Sigmoid colon (tissue), 7 donors: Measurements from ENCODE around the gene ANKRD33B. TPM values are rescaled to one million over a fixed set of nuclear protein-coding genes. Genes with fewer than 3 reads are reported as not detected.

Experiments used
- DNase-seq: peaks from one replicate; pipeline ENCODE4 v3.0.0-alpha.2; 2019
- H3K27ac ChIP-seq, 4 donors: fragments of 200-600 bp; sonication (generic); one replicate each; pipeline ENCODE4 v1.5.1; 2016 to 2019; ENCODE audit warnings: mild to moderate bottlenecking in 1 of 4
- H3K27me3 ChIP-seq, 3 donors: fragments of 200-600 bp; sonication (generic); one replicate each; pipeline ENCODE4 v1.5.1; 2019; ENCODE audit warnings: mild to moderate bottlenecking in 1 of 3
- H3K36me3 ChIP-seq, 4 donors: fragments of 200-600 bp; sonication (generic); one replicate each; pipeline ENCODE4 v1.5.1; 2016 to 2019
- H3K4me1 ChIP-seq, 4 donors: fragments of 200-600 bp; sonication (generic); one replicate each; pipeline ENCODE4 v1.5.1; 2017 to 2019
- H3K4me3 ChIP-seq, 4 donors: fragments of 200-600 bp; sonication (generic); one replicate each; pipeline ENCODE4 v1.5.1; 2017 to 2019; ENCODE audit warnings: mild to moderate bottlenecking in 2 of 4, moderate library complexity in 1 of 4
- H3K9me3 ChIP-seq, 4 donors: fragments of 200-600 bp in 3 of 4; sonication (generic) in 3 of 4; one replicate each; pipeline versions ENCODE4 v1.5.1 to v1.6.1; 2013 to 2019
- EP300 ChIP-seq, 4 donors: sonication (generic); formaldehyde crosslinking; IDR thresholded peaks; one replicate each; pipeline ENCODE4 v1.6.1; 2017; ENCODE audit warnings: antibody characterized with exemption in 4 of 4
- POLR2A ChIP-seq, 2 donors: fragments of 450-650 bp; IDR thresholded peaks; one replicate each; pipeline ENCODE4 v1.6.1; 2016; ENCODE audit warnings: antibody characterized with exemption in 2 of 2, mild to moderate bottlenecking in 2 of 2, moderate library complexity in 2 of 2
- POLR2AphosphoS5 ChIP-seq, 4 donors: sonication (generic); formaldehyde crosslinking; IDR thresholded peaks; one replicate each; pipeline ENCODE4 v1.6.1; 2017; ENCODE audit warnings: antibody characterized with exemption in 4 of 4
- WGBS, 2 donors: extraction: QIAGEN DNeasy Blood & Tissue Kit; methylation state at CpG; one replicate each; pipeline ENCODE4 v1.1.7; 2013; 5-methylcytosine and 5-hydroxymethylcytosine counted together
- intact Hi-C: fragments of 100-400 bp; cut with DNase I; formaldehyde crosslinking; loops from one replicate; pipeline ENCODE4 v1.15.1; 2023
- polyA plus RNA-seq, 3 donors: library from polyadenylated mRNA; stranded (reverse); fragments of 200-250 nt; gene quantifications; one replicate each; pipeline ENCODE4 v1.2.3, GENCODE V29; 2013
- total RNA-seq, 4 donors: library from RNA; depleted of rRNA; stranded (reverse); fragments of >200 nt; gene quantifications; one replicate each; pipeline ENCODE4 v1.1.0, GENCODE V29; 2016
- TF ChIP-seq, protein P1 (sequence below), 4 experiments: fragments of 450-650 bp in 3 of 4; fragments of 200-600 bp in 1 of 4; IDR thresholded peaks; one replicate each; pipeline ENCODE4 v1.5.1; 2016 to 2019; ENCODE audit warnings: antibody characterized with exemption in 4 of 4, mild to moderate bottlenecking in 3 of 4, moderate library complexity in 2 of 4
- donor health status: healthy with polysubstance abuse.
- donor health status: Bipolar disorder and iron deficiency.
- donor health status: healthy.

Gene ANKRD33B
- total and polyA plus RNA-seq, 7 donors, result 0.23 to 4.6 (median 2.7) TPM

DNA sequence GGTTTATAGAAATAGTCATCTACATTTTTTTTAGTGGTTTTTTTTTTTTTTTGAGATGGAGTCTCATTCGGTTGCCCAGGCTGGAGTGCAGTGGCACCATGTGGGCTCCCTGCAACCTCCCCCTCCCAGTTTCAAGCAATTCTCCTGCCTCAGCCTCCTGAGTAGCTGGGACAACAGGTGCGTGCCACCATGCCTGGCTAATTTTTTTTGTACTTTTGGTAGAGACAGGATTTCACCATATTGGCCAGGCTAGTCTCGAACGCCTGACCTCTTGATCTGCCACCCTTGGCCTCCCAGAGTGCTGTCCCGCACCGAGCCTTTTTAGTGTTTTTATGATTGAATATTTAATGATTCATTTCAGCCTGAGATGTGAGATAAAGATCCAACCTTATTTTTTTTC is 27.3 kb downstream of the ANKRD33B start:
- no peak overlapping the region for H3K27ac ChIP-seq
- H3K4me3 ChIP-seq, result no peak overlapping the region
- no peak for DNase-seq
- TF ChIP-seq POLR2AphosphoS5 (IDR thresholded peaks at IDR 0.05) (no peak), EP300 (IDR thresholded peaks at IDR 0.05) (no peak), POLR2A (IDR thresholded peaks at IDR 0.05) (no peak)
- TF ChIP-seq, protein P1, sequence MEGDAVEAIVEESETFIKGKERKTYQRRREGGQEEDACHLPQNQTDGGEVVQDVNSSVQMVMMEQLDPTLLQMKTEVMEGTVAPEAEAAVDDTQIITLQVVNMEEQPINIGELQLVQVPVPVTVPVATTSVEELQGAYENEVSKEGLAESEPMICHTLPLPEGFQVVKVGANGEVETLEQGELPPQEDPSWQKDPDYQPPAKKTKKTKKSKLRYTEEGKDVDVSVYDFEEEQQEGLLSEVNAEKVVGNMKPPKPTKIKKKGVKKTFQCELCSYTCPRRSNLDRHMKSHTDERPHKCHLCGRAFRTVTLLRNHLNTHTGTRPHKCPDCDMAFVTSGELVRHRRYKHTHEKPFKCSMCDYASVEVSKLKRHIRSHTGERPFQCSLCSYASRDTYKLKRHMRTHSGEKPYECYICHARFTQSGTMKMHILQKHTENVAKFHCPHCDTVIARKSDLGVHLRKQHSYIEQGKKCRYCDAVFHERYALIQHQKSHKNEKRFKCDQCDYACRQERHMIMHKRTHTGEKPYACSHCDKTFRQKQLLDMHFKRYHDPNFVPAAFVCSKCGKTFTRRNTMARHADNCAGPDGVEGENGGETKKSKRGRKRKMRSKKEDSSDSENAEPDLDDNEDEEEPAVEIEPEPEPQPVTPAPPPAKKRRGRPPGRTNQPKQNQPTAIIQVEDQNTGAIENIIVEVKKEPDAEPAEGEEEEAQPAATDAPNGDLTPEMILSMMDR (IDR thresholded peaks at IDR 0.05), result no peak
- WGBS, 2 donors, result 81 to 89% methylated on average over 5 to 6 of the region's 6 CpGs
- no peaks in the 10 kb centered on the region for H3K27me3 ChIP-seq
- H3K9me3 ChIP-seq, result no peaks in the 10 kb centered on the region
- intact Hi-C loops, result no loop called here
- H3K4me1 ChIP-seq, result no peaks in the 10 kb centered on the region
- H3K36me3 ChIP-seq, result no peaks in the 10 kb centered on the region

DNA sequence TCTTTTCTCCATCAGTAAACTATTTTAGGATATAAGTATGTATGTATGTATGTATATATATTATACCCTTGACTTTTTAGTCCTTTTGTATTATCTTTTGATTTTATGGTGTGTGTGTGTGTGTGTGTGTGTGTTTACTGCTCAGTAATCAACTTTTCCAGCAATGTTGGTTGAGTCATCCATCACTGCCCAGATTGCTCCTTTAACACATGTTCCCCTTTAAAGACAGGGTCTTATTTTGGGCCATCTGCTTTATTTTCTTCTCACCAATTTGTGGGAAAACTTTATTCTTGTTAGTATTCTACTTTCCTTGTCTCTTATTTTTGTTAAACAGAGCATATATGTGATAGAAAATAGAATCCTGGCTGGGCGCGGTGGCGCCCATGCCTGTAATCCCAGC is 28.1 kb downstream of the ANKRD33B start:
- H3K27me3 ChIP-seq, result no peaks in the 10 kb centered on the region
- TF ChIP-seq EP300 (IDR thresholded peaks at IDR 0.05) (no peak), POLR2A (IDR thresholded peaks at IDR 0.05) (no peak), POLR2AphosphoS5 (IDR thresholded peaks at IDR 0.05) (no peak)
- TF ChIP-seq, protein P1 (IDR thresholded peaks at IDR 0.05), result no peak
- 64 to 99% methylated on average over 3 of the region's 3 CpGs for WGBS, 2 donors
- no peaks in the 10 kb centered on the region for H3K4me1 ChIP-seq
- no peak for DNase-seq
- H3K9me3 ChIP-seq, result no peaks in the 10 kb centered on the region
- no peaks in the 10 kb centered on the region for H3K36me3 ChIP-seq
- no peak overlapping the region for H3K27ac ChIP-seq
- no peak overlapping the region for H3K4me3 ChIP-seq
- intact Hi-C loops, result no loop called here

DNA sequence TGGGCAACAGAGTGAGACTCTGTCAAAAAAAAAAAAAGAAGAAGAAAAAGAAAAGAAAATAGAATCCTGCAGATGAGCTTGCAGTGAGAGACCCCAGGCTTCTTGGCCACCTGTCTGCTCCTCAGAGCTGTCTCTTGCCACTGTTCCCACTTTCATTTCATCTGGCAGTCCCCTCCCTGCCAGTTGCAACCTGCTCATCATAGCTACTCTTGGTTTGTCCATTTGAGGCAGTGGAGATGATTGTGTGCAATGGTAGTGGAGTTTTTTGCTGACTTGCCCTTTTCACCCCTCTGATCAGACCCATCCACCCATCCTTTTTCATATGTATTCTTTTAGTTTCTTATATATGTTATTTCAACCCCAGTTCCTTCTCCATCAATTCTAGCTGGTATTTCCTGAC is 28.7 kb downstream of the ANKRD33B start:
- H3K27ac ChIP-seq, result no peak overlapping the region
- H3K36me3 ChIP-seq, result no peaks in the 10 kb centered on the region
- no peaks in the 10 kb centered on the region for H3K9me3 ChIP-seq
- H3K4me1 ChIP-seq, result no peaks in the 10 kb centered on the region
- intact Hi-C loops, result no loop called here
- TF ChIP-seq POLR2A (IDR thresholded peaks at IDR 0.05), result no peak
- no peak for TF ChIP-seq POLR2AphosphoS5 (IDR thresholded peaks at IDR 0.05)
- TF ChIP-seq EP300 (IDR thresholded peaks at IDR 0.05), result no peak
- TF ChIP-seq, protein P1 (IDR thresholded peaks at IDR 0.05), result no peak
- no peaks in the 10 kb centered on the region for H3K27me3 ChIP-seq
- no peak overlapping the region for H3K4me3 ChIP-seq
- DNase-seq, result no peak

DNA sequence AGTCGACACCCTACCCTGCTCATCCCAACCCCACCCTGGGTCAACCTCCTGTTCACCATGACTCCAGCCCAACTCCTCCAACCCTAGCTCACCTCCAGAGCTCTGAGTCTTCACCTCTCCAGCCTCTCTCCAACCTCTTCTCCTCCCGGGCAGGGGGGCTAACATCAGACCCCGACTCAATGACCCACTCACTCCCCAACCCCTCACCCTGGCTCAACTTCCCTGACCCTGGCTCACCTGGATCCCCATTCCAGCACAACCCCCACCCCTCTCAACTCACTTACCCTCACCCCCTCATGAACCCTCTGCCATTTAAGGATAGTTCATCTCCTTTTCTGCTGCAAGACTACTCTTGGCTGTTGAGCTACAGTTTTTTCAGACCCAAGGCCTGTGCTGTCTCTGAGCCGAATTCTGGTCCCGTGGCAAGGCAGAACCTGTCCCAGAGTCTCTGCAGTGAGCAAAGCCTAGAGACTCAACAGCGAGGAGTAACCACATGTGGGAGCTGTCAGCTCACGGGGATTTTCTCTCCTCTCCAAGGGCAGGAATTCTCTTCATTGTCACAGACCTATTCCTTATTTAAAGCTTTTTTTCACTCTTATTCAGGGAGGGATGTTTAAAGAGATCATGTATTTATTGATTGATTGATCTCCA is 29.8 kb downstream of the ANKRD33B start:
- Histone ChIP-seq H3K4me3 (no peak overlapping the region), H3K27ac (no peak overlapping the region), H3K27me3 (no peaks in the 10 kb centered on the region), H3K9me3 (no peaks in the 10 kb centered on the region), H3K4me1 (no peaks in the 10 kb centered on the region), H3K36me3 (no peaks in the 10 kb centered on the region)
- intact Hi-C loops, result no loop called here
- TF ChIP-seq EP300 (IDR thresholded peaks at IDR 0.05) (no peak), POLR2A (IDR thresholded peaks at IDR 0.05) (no peak)
- TF ChIP-seq, protein P1 (IDR thresholded peaks at IDR 0.05), result no peak
- no peak for DNase-seq
- 78 to 88% methylated on average over 7 of the region's 7 CpGs for WGBS, 2 donors
